IMR-90 (cell line): ENCODE data around the gene PRKRIP1. TPM values are rescaled to one million over a fixed set of nuclear protein-coding genes. Genes with fewer than 3 reads are reported as not detected.

Source experiments
- ATAC-seq: fragments of 200-7000 bp; cut with Tn5 transposase; 2 replicates; pipeline ENCODE4 v1.9.1; 2020; ENCODE audit warnings: low read depth, mild to moderate bottlenecking, moderate library complexity
- BruUV-seq: library from RNA; stranded (reverse); fragments of 400-500 nt; replicated peaks from 2 replicates; lab custom pipeline; 2021; lab: Mats Ljungman, UMichigan
- CTCF ChIA-PET: fragments of 300-600 bp; formaldehyde crosslinking; extraction: SDS; loops from one replicate; lab custom pipeline; 2021; ENCODE audit warnings: antibody characterized with exemption; lab: Yijun Ruan, JAX
- POLR2A ChIA-PET: fragments of 300-600 bp; sonication (Branson Sonifier 250); formaldehyde crosslinking; loops from one replicate; lab custom pipeline; 2022; ENCODE audit warnings: antibody characterized with exemption; ENCODE audit not compliant: unreplicated experiment; lab: Charles Lee
- DNase-seq: peaks from one replicate; pipeline ENCODE4 v3.0.0; 2013
- H2AFZ ChIP-seq: replicated peaks from 2 replicates; pipeline ENCODE3; 2013; ENCODE audit warnings: low read length, mild to moderate bottlenecking; ENCODE audit not compliant: poor library complexity
- H2AK5ac ChIP-seq: 2 replicates; pipeline ENCODE4 v1.6.1; 2013; ENCODE audit warnings: low read depth, low read length, inconsistent platforms
- H2AK9ac ChIP-seq: replicated peaks from 2 replicates; pipeline ENCODE3; 2013; ENCODE audit warnings: mild to moderate bottlenecking, low read depth, low read length, moderate library complexity; ENCODE audit not compliant: poor library complexity
- H2BK120ac ChIP-seq: 2 replicates; pipeline ENCODE4 v1.6.1; 2013; ENCODE audit warnings: low read depth, low read length, inconsistent platforms
- H2BK15ac ChIP-seq: 3 replicates; pipeline ENCODE4 v1.6.1; 2013; ENCODE audit warnings: low read depth, low read length, inconsistent platforms
- H2BK20ac ChIP-seq: 2 replicates; pipeline ENCODE4 v1.6.1; 2013; ENCODE audit warnings: low read depth, mild to moderate bottlenecking, inconsistent platforms, low read length, moderate library complexity
- H2BK5ac ChIP-seq: 2 replicates; pipeline ENCODE4 v1.6.1; 2013; ENCODE audit warnings: mild to moderate bottlenecking, low read depth, low read length, inconsistent platforms; ENCODE audit not compliant: poor library complexity, severe bottlenecking
- H3K14ac ChIP-seq: replicated peaks from 2 replicates; pipeline ENCODE4 v1.6.1; 2013; ENCODE audit warnings: low read depth, low read length, inconsistent platforms
- H3K18ac ChIP-seq: 2 replicates; pipeline ENCODE4 v1.6.1; 2013; ENCODE audit warnings: low read depth, low read length, control low read depth
- H3K23ac ChIP-seq: 2 replicates; pipeline ENCODE4 v1.6.1; 2013; ENCODE audit warnings: low read depth, low read length, inconsistent platforms
- H3K27ac ChIP-seq: 2 replicates; pipeline ENCODE4 v1.5.1; 2013; ENCODE audit warnings: mild to moderate bottlenecking, control low read depth, low read length; ENCODE audit not compliant: insufficient read depth
- H3K27me3 ChIP-seq: 2 replicates; pipeline ENCODE4 v1.6.1; 2013; ENCODE audit warnings: low read length; ENCODE audit not compliant: control insufficient read depth, insufficient read depth
- H3K36me3 ChIP-seq: 2 replicates; pipeline ENCODE4 v1.6.1; 2013; ENCODE audit warnings: low read length, mixed read lengths; ENCODE audit not compliant: control insufficient read depth, insufficient read depth
- H3K4ac ChIP-seq: 2 replicates; pipeline ENCODE4 v1.6.1; 2013; ENCODE audit warnings: low read depth, low read length, inconsistent platforms
- H3K4me1 ChIP-seq: 2 replicates; pipeline ENCODE4 v1.6.1; 2013; ENCODE audit warnings: low read length, mixed read lengths; ENCODE audit not compliant: control insufficient read depth, insufficient read depth
- H3K4me2 ChIP-seq: 2 replicates; pipeline ENCODE4 v1.6.1; 2013; ENCODE audit warnings: low read depth, mild to moderate bottlenecking, control low read depth, low read length, moderate library complexity
- H3K4me3 ChIP-seq: 2 replicates; pipeline ENCODE4 v1.5.1; 2013; ENCODE audit warnings: low read depth, mild to moderate bottlenecking, control low read depth, low read length, moderate library complexity; ENCODE audit not compliant: insufficient read depth
- H3K56ac ChIP-seq: 2 replicates; pipeline ENCODE4 v1.6.1; 2013; ENCODE audit warnings: low read length, inconsistent platforms; ENCODE audit not compliant: insufficient read depth; ENCODE audit errors: extremely low read depth
- H3K79me1 ChIP-seq, 2 experiments: 2 replicates each; pipeline ENCODE4 v1.6.1; 2013; ENCODE audit warnings: low read length in 2 of 2, inconsistent platforms in 1 of 2, low read depth in 1 of 2
- H3K9ac ChIP-seq: 2 replicates; pipeline ENCODE4 v1.6.1; 2013; ENCODE audit warnings: low read depth, low read length, control low read depth
- H3K9me1 ChIP-seq: 2 replicates; pipeline ENCODE4 v1.6.1; 2013; ENCODE audit warnings: low read length, inconsistent platforms; ENCODE audit not compliant: insufficient read depth
- H3K9me3 ChIP-seq: 2 replicates; pipeline ENCODE4 v1.6.1; 2013; ENCODE audit warnings: low read length; ENCODE audit not compliant: control insufficient read depth, insufficient read depth
- H4K20me1 ChIP-seq: 2 replicates; pipeline ENCODE4 v1.6.1; 2013; ENCODE audit warnings: low read length, inconsistent platforms; ENCODE audit not compliant: insufficient read depth
- H4K5ac ChIP-seq: 2 replicates; pipeline ENCODE4 v1.6.1; 2013; ENCODE audit warnings: mild to moderate bottlenecking, low read depth, low read length, control low read depth
- H4K8ac ChIP-seq, 2 experiments: 2 replicates each; pipeline ENCODE4 v1.6.1; 2013; ENCODE audit warnings: low read depth in 2 of 2, low read length in 2 of 2, control low read depth in 1 of 2, inconsistent platforms in 1 of 2
- H4K91ac ChIP-seq: 2 replicates; pipeline ENCODE4 v1.6.1; 2013; ENCODE audit warnings: low read depth, low read length, inconsistent platforms; ENCODE audit not compliant: insufficient read depth
- BHLHE40 ChIP-seq: fragments of 150-350 bp; IDR thresholded peaks from 2 replicates; pipeline ENCODE4 v1.6.1; 2016; ENCODE audit warnings: mild to moderate bottlenecking, low read depth, low read length
- CEBPB ChIP-seq: IDR thresholded peaks from 2 replicates; pipeline ENCODE4 v1.6.1; 2012; ENCODE audit warnings: low read depth, low read length, improper control_type of control experiment
- CHD1 ChIP-seq: IDR thresholded peaks from 2 replicates; pipeline ENCODE4 v1.6.1; 2012; ENCODE audit warnings: low read depth, low read length, improper control_type of control experiment
- CTCF ChIP-seq: conservative IDR thresholded peaks from 2 replicates; pipeline ENCODE4 v1.5.1; 2012; ENCODE audit warnings: mild to moderate bottlenecking, low read depth, low read length, improper control_type of control experiment
- NFE2L2 ChIP-seq: fragments of 150-350 bp; IDR thresholded peaks from 2 replicates; pipeline ENCODE4 v1.6.1; 2016; ENCODE audit warnings: low read depth, mild to moderate bottlenecking, low read length
- POLR2A ChIP-seq: IDR thresholded peaks from 2 replicates; pipeline ENCODE4 v1.6.1; 2012; ENCODE audit warnings: mild to moderate bottlenecking, low read depth, low read length
- SMC3 ChIP-seq: fragments of 150-350 bp; IDR thresholded peaks from 2 replicates; pipeline ENCODE4 v1.6.1; 2016; ENCODE audit warnings: low read depth, mild to moderate bottlenecking, antibody characterized with exemption, low read length, moderate library complexity
- WGBS, 2 experiments: methylation state at CpG; one replicate each; pipeline versions ENCODE4 v1.1.5 to v1.1.7; 2013; ENCODE audit warnings: missing lambda C conversion rate in 2 of 2; ENCODE audit not compliant: insufficient read length in 1 of 2; ENCODE audit errors: extremely low coverage in 2 of 2; 5-methylcytosine and 5-hydroxymethylcytosine counted together
- dilution Hi-C: fragments of 300-500 bp; cut with HindIII; formaldehyde crosslinking; loops from one replicate; pipeline ENCODE4 v1.14.3; 2018; ENCODE audit warnings: low sequenced_read_pairs; ENCODE audit not compliant: unreplicated experiment
- in situ Hi-C: fragments of 300-500 bp; cut with MboI; formaldehyde crosslinking; loops from 3 replicates; pipeline ENCODE4 v1.14.3; 2019; ENCODE audit warnings: low sequenced_read_pairs, inconsistent platforms, mixed read lengths
- intact Hi-C: fragments of 100-400 bp; cut with micrococcal nuclease; formaldehyde crosslinking; loops from 2 replicates; pipeline ENCODE4 v1.10.0; 2022
- polyA plus RNA-seq, 3 experiments: library from polyadenylated mRNA; depleted of rRNA; stranded (reverse); fragments of >200 nt; gene quantifications; 2 replicates each; pipeline ENCODE4 v1.2.3, GENCODE V29; 2012; ENCODE audit warnings: low replicate concordance in 1 of 3
- total RNA-seq: library from RNA; depleted of rRNA; stranded (reverse); fragments of >200 nt; gene quantifications from 2 replicates; pipeline ENCODE4 v1.2.3, GENCODE V29; 2012

The PRKRIP1 gene
- total and polyA plus RNA-seq, 2 of the 4 experiments (the other 2 are of a cell fraction): 6.5 to 21.6 TPM

- WGBS, 2 experiments: 87% methylated on average over 17 of the region's 25 CpGs; no CpG with 5 or more reads in 1 of the 2 experiments
- H3K9ac ChIP-seq: no peak overlapping the region
- no peaks in the 10 kb centered on the region for H3K9me3 ChIP-seq
- H2AK9ac ChIP-seq: no peak overlapping the region
- POLR2A ChIA-PET: no interaction called here
- H2BK15ac ChIP-seq: no peak overlapping the region
- H3K56ac ChIP-seq: no peak overlapping the region
- no peak overlapping the region for H3K27ac ChIP-seq
- H3K4me2 ChIP-seq: no peak overlapping the region
- TF ChIP-seq CTCF: no peak
- no peak for TF ChIP-seq BHLHE40
- TF ChIP-seq POLR2A: no peak
- TF ChIP-seq NFE2L2: no peak
- no peak for TF ChIP-seq CHD1
- TF ChIP-seq CEBPB: no peak
- no peak for TF ChIP-seq SMC3
- H3K4me3 ChIP-seq: no peak overlapping the region
- no TSS peak for BruUV-seq
- H2AFZ ChIP-seq: no peak overlapping the region
- H3K14ac ChIP-seq: no peak overlapping the region
- H4K91ac ChIP-seq: no peak overlapping the region
- H3K27me3 ChIP-seq: no peaks in the 10 kb centered on the region
- H2BK20ac ChIP-seq: no peak overlapping the region
- DNase-seq (no peak), ATAC-seq (no peak)
- H3K36me3 ChIP-seq: peaks cover 38% of the 10 kb centered on the region
- no peaks in the 10 kb centered on the region for H3K9me1 ChIP-seq
- intact Hi-C loops (no loop called here), dilution Hi-C loops (no loop called here), in situ Hi-C loops (no loop called here)
- H2BK120ac ChIP-seq: no peak overlapping the region
- no peaks in the 10 kb centered on the region; the same call in 1 of the 2 replicates for H4K20me1 ChIP-seq
- no peak overlapping the region for H3K23ac ChIP-seq
- H2BK5ac ChIP-seq: no peak overlapping the region
- no peak overlapping the region for H4K5ac ChIP-seq
- H3K4me1 ChIP-seq: no peaks in the 10 kb centered on the region
- no peak overlapping the region for H3K18ac ChIP-seq
- H3K4ac ChIP-seq: no peak overlapping the region
- CTCF ChIA-PET: no interaction called here
- H2AK5ac ChIP-seq: no peak overlapping the region
- H4K8ac ChIP-seq: no peak overlapping the region
- H3K79me1 ChIP-seq: peaks cover 7 to 11% of the 10 kb centered on the region in 2 experiments; a peak in 3 of 4 replicates
These were observed 29.6 kb downstream of the PRKRIP1 start for GRCh38 chr7:102425639-102426267.
